Progenitor cell of endocrine pancreas (in vitro differentiated cells): Measurements from ENCODE around the gene ADAMTSL1. TPM values are rescaled to one million over a fixed set of nuclear protein-coding genes. Genes with fewer than 3 reads are reported as not detected.

ENCODE experiments used
- DNase-seq: peaks from one replicate; pipeline ENCODE4 v3.0.0; 2021; ENCODE audit warnings: low spot score; ENCODE audit not compliant: unreplicated experiment
- H3K27ac Mint-ChIP-seq: 2 replicates; pipeline ENCODE4 v1.8.0; 2021; ENCODE audit warnings: mild to moderate bottlenecking, moderate library complexity, mixed read lengths
- H3K27me3 Mint-ChIP-seq: 2 replicates; pipeline ENCODE4 v1.8.0; 2021; ENCODE audit warnings: mixed read lengths
- H3K36me3 Mint-ChIP-seq: 2 replicates; pipeline ENCODE4 v1.8.0; 2022; ENCODE audit warnings: mixed read lengths; ENCODE audit not compliant: insufficient read depth
- H3K4me1 Mint-ChIP-seq: 2 replicates; pipeline ENCODE4 v1.8.0; 2021; ENCODE audit warnings: low read depth, mixed read lengths
- H3K4me3 Mint-ChIP-seq: 2 replicates; pipeline ENCODE4 v1.8.0; 2021; ENCODE audit warnings: low read depth, mild to moderate bottlenecking, moderate library complexity, mixed read lengths
- H3K9me3 Mint-ChIP-seq: 2 replicates; pipeline ENCODE4 v1.8.0; 2021; ENCODE audit warnings: low read depth, mixed read lengths
- total RNA-seq: library from RNA; stranded (reverse); gene quantifications from 2 replicates; pipeline ENCODE4 v1.2.1, GENCODE V29; 2021
- TF ChIP-seq, protein P1 (sequence below): fragments of 200-600 bp; sonication (generic); IDR thresholded peaks from one replicate; pipeline ENCODE4 v1.5.0; 2021; ENCODE audit warnings: antibody characterized with exemption, mild to moderate bottlenecking; ENCODE audit not compliant: unreplicated experiment

Gene ADAMTSL1
- total RNA-seq, 1 donor from 2014 or later = 2.1 TPM

DNA sequence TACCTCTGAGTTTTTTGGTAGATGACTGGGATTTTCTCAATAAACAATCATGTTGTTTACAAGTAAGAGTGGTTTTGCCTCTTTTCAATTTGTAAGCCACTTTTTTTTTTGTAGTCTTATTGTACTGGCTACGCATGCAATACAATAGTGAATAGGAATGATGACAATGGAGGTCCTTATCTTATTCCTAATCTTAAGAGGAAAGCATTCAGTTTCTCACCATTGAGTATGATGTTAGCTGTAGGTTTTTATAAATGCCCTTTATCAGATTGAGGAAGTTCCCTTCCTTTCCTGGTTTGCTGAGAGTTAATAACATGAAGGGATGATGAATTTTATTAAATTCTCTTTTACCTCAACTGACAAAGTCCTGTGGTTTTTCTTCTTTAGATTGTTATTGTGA is 155.2 kb downstream of the ADAMTSL1 start:
- peaks cover 12% of the 10 kb centered on the region for H3K4me1 Mint-ChIP-seq
- DNase-seq = no peak
- H3K27me3 Mint-ChIP-seq = no peaks in the 10 kb centered on the region
- H3K4me3 Mint-ChIP-seq = no peak overlapping the region
- no peaks in the 10 kb centered on the region for H3K36me3 Mint-ChIP-seq
- TF ChIP-seq, protein P1, sequence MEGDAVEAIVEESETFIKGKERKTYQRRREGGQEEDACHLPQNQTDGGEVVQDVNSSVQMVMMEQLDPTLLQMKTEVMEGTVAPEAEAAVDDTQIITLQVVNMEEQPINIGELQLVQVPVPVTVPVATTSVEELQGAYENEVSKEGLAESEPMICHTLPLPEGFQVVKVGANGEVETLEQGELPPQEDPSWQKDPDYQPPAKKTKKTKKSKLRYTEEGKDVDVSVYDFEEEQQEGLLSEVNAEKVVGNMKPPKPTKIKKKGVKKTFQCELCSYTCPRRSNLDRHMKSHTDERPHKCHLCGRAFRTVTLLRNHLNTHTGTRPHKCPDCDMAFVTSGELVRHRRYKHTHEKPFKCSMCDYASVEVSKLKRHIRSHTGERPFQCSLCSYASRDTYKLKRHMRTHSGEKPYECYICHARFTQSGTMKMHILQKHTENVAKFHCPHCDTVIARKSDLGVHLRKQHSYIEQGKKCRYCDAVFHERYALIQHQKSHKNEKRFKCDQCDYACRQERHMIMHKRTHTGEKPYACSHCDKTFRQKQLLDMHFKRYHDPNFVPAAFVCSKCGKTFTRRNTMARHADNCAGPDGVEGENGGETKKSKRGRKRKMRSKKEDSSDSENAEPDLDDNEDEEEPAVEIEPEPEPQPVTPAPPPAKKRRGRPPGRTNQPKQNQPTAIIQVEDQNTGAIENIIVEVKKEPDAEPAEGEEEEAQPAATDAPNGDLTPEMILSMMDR = no peak
- H3K27ac Mint-ChIP-seq = no peak overlapping the region
- no peaks in the 10 kb centered on the region for H3K9me3 Mint-ChIP-seq

DNA sequence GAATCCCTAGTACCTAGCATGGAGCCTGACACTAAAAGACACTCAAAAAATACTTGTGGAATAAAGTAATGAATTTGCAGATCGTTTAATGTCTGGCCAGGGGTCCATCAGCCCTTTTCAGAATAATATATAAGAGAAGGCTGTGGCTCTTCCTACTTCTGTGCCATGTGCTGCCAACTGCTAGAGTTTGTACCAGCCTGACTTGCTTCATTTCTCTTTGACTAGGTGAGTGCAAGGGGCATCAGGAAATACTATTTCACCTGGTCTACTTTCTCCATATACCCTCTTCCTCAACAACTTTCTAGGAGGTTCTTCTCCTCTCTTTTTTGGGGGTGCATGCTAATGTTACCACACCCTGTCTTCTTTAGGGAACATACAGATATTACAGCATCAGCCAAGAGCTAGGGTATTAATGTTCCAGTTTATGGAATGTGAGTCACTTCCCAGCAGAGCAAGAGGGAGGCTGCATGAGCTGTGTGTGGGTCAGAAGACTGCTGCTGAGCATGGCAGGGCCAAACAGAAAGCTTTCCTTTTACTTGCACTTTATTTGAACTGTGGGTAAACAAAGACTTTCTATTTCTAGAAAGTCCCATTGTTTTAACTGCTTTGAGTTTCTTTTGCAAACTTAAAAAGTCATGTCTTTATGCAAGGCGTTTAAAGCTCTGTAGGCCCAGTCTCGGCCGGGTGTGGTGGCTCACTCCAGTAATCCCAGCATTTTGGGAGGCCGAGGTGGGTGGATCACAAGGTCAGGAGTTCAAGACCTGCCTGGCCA is 158.9 kb downstream of the ADAMTSL1 start:
- no peak overlapping the region for H3K4me3 Mint-ChIP-seq
- no peaks in the 10 kb centered on the region for H3K27me3 Mint-ChIP-seq
- no peak overlapping the region for H3K27ac Mint-ChIP-seq
- TF ChIP-seq, protein P1 = no peak
- H3K4me1 Mint-ChIP-seq = peaks cover 14% of the 10 kb centered on the region
- H3K36me3 Mint-ChIP-seq = no peaks in the 10 kb centered on the region
- no peak for DNase-seq
- peaks cover 2% of the 10 kb centered on the region for H3K9me3 Mint-ChIP-seq

DNA sequence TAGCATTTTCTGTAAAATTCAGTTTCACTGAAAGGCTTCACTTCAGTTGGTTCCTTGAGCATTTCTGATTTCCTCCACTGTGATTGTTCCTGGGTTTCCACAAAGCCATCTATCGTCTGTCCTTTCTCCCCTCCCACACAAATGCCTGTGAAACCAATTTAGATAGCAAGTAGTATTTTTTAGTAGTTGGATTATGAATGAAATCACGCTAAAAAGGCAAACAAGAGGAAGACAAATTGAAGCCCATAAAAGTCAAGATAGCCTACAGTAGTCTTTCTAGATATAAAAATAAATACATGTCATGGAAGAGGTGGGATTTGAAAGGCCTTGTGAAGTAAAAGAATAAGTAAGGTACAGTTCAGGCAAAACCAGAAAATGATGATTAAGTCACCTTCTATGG is 162.8 kb downstream of the ADAMTSL1 start:
- Mint-ChIP-seq H3K4me1 (peaks cover 13% of the 10 kb centered on the region), H3K4me3 (no peak overlapping the region), H3K27ac (no peak overlapping the region), H3K36me3 (no peaks in the 10 kb centered on the region), H3K27me3 (no peaks in the 10 kb centered on the region), H3K9me3 (peaks cover 2% of the 10 kb centered on the region)
- TF ChIP-seq, protein P1 = no peak
- DNase-seq = no peak

DNA sequence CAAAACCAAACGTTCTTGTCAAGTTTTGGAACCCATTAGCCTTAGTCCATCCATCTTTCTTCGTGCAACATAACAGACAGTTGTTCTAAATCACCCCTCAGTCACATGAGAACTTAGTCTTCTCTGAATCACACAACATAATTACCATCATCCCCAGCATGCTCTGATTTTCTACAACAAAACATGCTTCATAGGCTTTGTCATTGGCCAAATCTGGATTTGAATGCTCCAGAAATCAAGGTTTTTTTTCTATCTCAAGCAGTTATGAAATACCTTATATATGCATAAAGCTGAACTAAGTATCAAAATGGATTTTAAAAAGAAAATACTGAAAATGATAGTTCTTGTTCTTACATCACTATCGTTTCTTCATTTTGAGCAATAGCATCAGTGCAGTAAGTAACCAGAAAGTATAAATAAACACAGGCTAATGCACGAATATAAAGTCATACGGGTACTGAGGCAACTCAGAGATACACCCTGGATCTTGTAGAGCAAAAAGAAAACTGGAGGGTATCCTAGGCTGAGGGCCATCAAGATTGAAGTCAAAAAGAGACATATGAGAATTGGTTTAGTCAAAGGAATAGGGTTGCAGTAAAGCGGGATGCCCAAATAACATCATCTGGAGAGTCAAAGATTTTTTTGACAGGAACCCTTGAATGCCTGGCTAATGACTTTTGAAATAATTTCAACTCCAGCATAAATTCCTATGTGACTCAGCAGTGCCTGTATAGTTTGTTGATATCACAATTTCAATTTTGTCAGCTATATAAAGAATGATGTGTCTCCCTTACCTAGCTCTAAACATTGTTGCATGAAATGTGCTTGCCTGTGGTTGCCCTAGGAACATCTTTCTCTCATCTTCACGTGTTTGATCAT is 164.7 kb downstream of the ADAMTSL1 start:
- no peaks in the 10 kb centered on the region for H3K27me3 Mint-ChIP-seq
- peaks cover 16% of the 10 kb centered on the region for H3K9me3 Mint-ChIP-seq
- H3K4me1 Mint-ChIP-seq = peaks cover 5% of the 10 kb centered on the region
- H3K27ac Mint-ChIP-seq = no peak overlapping the region
- H3K4me3 Mint-ChIP-seq = no peak overlapping the region
- TF ChIP-seq, protein P1 = no peak
- DNase-seq = no peak
- peaks cover 2% of the 10 kb centered on the region for H3K36me3 Mint-ChIP-seq

DNA sequence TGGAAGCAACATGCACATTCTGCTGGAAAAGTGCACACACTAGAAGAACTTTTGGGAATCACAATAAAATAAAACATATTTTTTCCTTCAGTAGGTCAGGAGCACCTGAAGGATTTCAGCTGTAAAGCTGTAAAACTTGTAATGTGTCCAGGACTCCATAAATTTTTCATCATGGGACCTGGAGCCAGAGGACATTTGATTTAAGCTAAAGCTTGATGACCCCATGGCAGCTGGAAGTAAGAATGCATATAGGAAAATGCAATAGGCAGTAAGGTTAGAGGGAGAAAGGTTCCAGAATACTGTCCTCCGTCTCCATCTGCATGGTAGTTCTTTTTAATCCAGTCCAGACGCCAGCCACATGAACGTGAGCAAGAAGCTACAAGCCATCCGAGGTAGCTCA is 166.0 kb downstream of the ADAMTSL1 start:
- TF ChIP-seq, protein P1 = no peak
- Mint-ChIP-seq H3K9me3 (peaks cover 20% of the 10 kb centered on the region), H3K4me3 (no peak overlapping the region), H3K36me3 (peaks cover 2% of the 10 kb centered on the region), H3K27me3 (no peaks in the 10 kb centered on the region), H3K4me1 (peaks cover 5% of the 10 kb centered on the region), H3K27ac (no peak overlapping the region)
- DNase-seq = no peak
